Tibial nerve (tissue), 3 donors: ENCODE results near the gene PKNOX1.

ENCODE experiments used
- EP300 ChIP-seq, 2 donors: sonication (generic); formaldehyde crosslinking; IDR thresholded peaks; one replicate each; pipeline ENCODE4 v1.6.1; 2017; ENCODE audit warnings: antibody characterized with exemption in 2 of 2, mild to moderate bottlenecking in 1 of 2
- POLR2A ChIP-seq, 2 donors: fragments of 450-650 bp; IDR thresholded peaks; one replicate each; pipeline ENCODE4 v1.6.1; 2017; ENCODE audit warnings: antibody characterized with exemption in 2 of 2, mild to moderate bottlenecking in 2 of 2, moderate library complexity in 2 of 2

- TF ChIP-seq POLR2A (IDR thresholded peaks at IDR 0.05) (no peak), EP300 (IDR thresholded peaks at IDR 0.05) (no peak)
Measured at GRCh38 chr21:42993051-42993712, 18.8 kb downstream of the PKNOX1 start.
